T-helper 2 cell treated with Interferon-gamma antibody and Interleukin-4, amounts not matched to agents 5 μg/mL and 100 μg/mL, for 36 hours (primary cell): Measurements from ENCODE around the gene ATP8A1.

Experiments
- DNase-seq: peaks from one replicate; pipeline ENCODE4 v3.0.0; 2021; ENCODE audit warnings: low spot score
- H3K27ac Mint-ChIP-seq: one replicate; pipeline ENCODE4 v1.8.0; 2021; ENCODE audit warnings: mild to moderate bottlenecking, mixed read lengths
- H3K27me3 Mint-ChIP-seq: one replicate; pipeline ENCODE4 v1.8.0; 2021; ENCODE audit warnings: low read depth, mixed read lengths
- H3K36me3 Mint-ChIP-seq: one replicate; pipeline ENCODE4 v1.8.0; 2021; ENCODE audit warnings: low read depth, mixed read lengths
- H3K4me1 Mint-ChIP-seq: one replicate; pipeline ENCODE4 v1.8.0; 2021; ENCODE audit warnings: low read depth, mixed read lengths
- H3K4me3 Mint-ChIP-seq: one replicate; pipeline ENCODE4 v1.8.0; 2022; ENCODE audit warnings: mild to moderate bottlenecking, moderate library complexity, mixed read lengths
- H3K9me3 Mint-ChIP-seq: one replicate; pipeline ENCODE4 v1.8.0; 2021; ENCODE audit warnings: mixed read lengths

Gene ATP8A1

DNA sequence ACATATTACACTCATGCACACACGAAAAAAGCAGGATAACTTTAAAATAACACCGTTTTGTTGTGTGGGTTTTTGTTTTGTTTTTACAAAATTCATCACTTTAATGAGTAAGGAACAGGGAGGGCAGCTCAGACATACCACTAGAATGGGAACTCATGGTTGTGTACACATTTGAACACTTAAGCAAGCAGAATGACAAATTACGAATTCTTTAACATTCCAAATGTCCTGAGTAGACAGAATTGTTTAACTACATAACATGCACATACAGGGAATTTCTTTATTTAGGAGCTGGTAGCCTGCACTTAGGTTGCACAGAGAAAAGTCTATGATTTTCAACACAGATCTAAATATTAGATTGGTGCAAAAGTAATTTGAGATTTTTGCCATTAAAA lies 96.4 kb downstream of the ATP8A1 start:
- Mint-ChIP-seq H3K4me1 (no peaks in the 10 kb centered on the region), H3K27ac (no peak overlapping the region), H3K27me3 (no peaks in the 10 kb centered on the region), H3K36me3 (peaks cover 5% of the 10 kb centered on the region), H3K4me3 (no peak overlapping the region), H3K9me3 (no peaks in the 10 kb centered on the region)
- DNase-seq = no peak

DNA sequence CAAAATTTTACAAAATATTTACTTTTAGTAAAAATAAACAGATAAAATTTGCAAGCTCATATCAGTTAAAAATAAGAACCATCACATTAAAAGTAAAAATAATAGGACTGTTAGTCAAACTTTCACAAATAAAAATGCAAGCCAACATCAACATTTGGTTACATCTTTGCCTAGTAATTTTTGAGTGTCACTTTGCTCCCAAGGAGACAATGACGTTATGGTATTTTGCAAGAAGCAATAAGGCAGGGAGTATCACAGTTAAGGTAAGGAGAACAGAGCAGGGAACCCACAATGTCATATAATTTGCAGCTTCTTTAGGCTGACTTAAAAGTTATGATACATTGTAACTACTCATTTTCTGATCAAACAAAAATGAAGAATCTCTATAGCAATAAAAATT lies 98.7 kb downstream of the ATP8A1 start:
- H3K27me3 Mint-ChIP-seq = no peaks in the 10 kb centered on the region
- no peak for DNase-seq
- H3K36me3 Mint-ChIP-seq = peaks cover 4% of the 10 kb centered on the region
- H3K27ac Mint-ChIP-seq = no peak overlapping the region
- H3K4me3 Mint-ChIP-seq = no peak overlapping the region
- H3K4me1 Mint-ChIP-seq = no peaks in the 10 kb centered on the region
- H3K9me3 Mint-ChIP-seq = no peaks in the 10 kb centered on the region

- H3K4me1 Mint-ChIP-seq = no peaks in the 10 kb centered on the region
- no peak overlapping the region for H3K4me3 Mint-ChIP-seq
- no peaks in the 10 kb centered on the region for H3K27me3 Mint-ChIP-seq
- peaks cover 2% of the 10 kb centered on the region for H3K36me3 Mint-ChIP-seq
- no peaks in the 10 kb centered on the region for H3K9me3 Mint-ChIP-seq
- no peak overlapping the region for H3K27ac Mint-ChIP-seq
- no peak for DNase-seq
Measured at GRCh38 chr4:42555828-42556227, 101.1 kb downstream of the ATP8A1 start.

GRCh38 chr4:42554072-42554471 lies 102.8 kb downstream of the ATP8A1 start:
- H3K27me3 Mint-ChIP-seq = no peaks in the 10 kb centered on the region
- H3K4me3 Mint-ChIP-seq = no peak overlapping the region
- H3K36me3 Mint-ChIP-seq = peaks cover 5% of the 10 kb centered on the region
- H3K4me1 Mint-ChIP-seq = no peaks in the 10 kb centered on the region
- no peak for DNase-seq
- no peaks in the 10 kb centered on the region for H3K9me3 Mint-ChIP-seq
- no peak overlapping the region for H3K27ac Mint-ChIP-seq

DNA sequence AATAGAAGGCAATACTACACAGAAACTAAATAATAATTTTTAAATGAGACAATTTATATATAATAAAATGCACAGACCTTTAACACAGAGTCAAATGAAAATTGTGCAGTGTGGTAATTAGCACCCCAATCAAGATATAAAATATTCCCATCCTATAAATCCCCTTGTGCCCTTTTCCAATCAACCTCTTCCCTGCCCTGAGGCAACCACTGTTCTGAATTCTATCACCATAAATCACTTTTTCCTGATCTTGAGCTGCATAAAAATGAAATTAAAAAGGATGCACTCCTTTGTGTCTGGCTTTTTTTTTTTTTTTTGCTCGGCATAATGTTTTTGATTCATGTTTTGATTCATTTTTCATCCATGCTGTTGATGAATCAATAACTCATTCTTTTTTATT lies 107.0 kb downstream of the ATP8A1 start:
- H3K36me3 Mint-ChIP-seq = peaks cover 5% of the 10 kb centered on the region
- no peak for DNase-seq
- H3K4me1 Mint-ChIP-seq = no peaks in the 10 kb centered on the region
- H3K27ac Mint-ChIP-seq = no peak overlapping the region
- H3K4me3 Mint-ChIP-seq = no peak overlapping the region
- no peaks in the 10 kb centered on the region for H3K9me3 Mint-ChIP-seq
- no peaks in the 10 kb centered on the region for H3K27me3 Mint-ChIP-seq

DNA sequence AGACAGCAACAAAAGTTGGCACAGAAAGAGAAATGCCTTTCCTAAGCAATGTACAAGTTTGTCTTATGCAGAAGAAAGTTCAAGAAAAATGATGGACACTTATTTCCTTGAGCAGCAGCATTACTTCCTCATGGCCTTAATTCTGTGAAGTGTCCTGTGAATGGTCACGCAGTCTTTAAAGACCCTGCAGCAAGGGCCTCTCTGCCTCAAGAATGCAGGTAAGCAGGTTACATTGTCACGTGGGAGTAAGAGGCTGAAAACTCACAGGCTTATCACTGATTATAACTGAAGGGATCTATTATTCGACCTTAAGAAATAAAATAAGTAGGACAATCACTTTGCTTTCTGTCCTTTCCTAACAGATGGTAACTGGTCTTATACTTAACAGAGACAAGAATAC lies 109.1 kb downstream of the ATP8A1 start:
- H3K27ac Mint-ChIP-seq = no peak overlapping the region
- no peak for DNase-seq
- H3K9me3 Mint-ChIP-seq = no peaks in the 10 kb centered on the region
- H3K36me3 Mint-ChIP-seq = peaks cover 6% of the 10 kb centered on the region
- no peak overlapping the region for H3K4me3 Mint-ChIP-seq
- no peaks in the 10 kb centered on the region for H3K4me1 Mint-ChIP-seq
- H3K27me3 Mint-ChIP-seq = no peaks in the 10 kb centered on the region

GRCh38 chr4:42543762-42544161 lies 113.1 kb downstream of the ATP8A1 start:
- Mint-ChIP-seq H3K36me3 (peaks cover 15% of the 10 kb centered on the region), H3K4me1 (no peaks in the 10 kb centered on the region), H3K27ac (no peak overlapping the region), H3K9me3 (no peaks in the 10 kb centered on the region), H3K27me3 (no peaks in the 10 kb centered on the region), H3K4me3 (no peak overlapping the region)
- no peak for DNase-seq

DNA sequence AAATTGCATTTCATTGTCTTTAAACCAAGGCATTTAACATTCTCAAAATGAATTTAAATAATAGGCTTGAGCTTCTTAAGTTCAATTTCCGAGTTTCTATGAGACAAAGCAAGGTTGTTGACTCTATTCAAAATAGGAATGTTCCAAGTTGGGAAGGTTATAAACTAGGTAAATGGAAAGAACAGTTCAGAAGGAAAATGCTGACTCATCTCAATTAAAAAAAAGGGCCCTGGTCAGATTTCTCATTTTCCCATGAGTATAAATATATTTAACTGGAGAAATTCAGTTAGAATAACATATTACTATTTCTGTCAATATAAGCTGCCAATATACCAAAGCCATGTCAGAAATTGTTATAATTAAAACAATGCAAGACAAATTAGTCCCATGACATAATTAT lies 113.8 kb downstream of the ATP8A1 start:
- Mint-ChIP-seq H3K27ac (no peak overlapping the region), H3K36me3 (peaks cover 20% of the 10 kb centered on the region), H3K4me3 (no peak overlapping the region), H3K27me3 (no peaks in the 10 kb centered on the region), H3K4me1 (no peaks in the 10 kb centered on the region), H3K9me3 (no peaks in the 10 kb centered on the region)
- DNase-seq = no peak

DNA sequence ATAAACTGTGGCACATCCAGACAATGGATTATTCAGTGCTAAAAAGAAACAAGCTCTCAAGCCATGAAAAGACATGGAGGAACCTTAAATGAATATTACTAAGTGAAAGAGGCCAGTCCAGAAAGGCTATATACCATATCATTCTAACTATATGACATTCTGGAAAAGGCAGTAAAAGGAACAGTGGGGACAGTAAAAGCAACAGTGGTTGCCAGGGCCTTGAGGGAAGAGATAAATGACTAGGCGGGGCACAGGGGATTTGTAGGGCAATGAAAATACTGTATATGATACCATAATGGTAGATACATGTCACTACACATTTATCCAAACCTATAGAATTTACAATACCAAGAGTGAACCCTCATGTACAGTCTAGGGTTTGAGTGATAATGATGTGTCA lies 115.3 kb downstream of the ATP8A1 start:
- Mint-ChIP-seq H3K9me3 (no peaks in the 10 kb centered on the region), H3K4me3 (no peak overlapping the region), H3K27me3 (no peaks in the 10 kb centered on the region), H3K4me1 (peaks cover 3% of the 10 kb centered on the region), H3K27ac (no peak overlapping the region), H3K36me3 (peaks cover 23% of the 10 kb centered on the region)
- DNase-seq = no peak

DNA sequence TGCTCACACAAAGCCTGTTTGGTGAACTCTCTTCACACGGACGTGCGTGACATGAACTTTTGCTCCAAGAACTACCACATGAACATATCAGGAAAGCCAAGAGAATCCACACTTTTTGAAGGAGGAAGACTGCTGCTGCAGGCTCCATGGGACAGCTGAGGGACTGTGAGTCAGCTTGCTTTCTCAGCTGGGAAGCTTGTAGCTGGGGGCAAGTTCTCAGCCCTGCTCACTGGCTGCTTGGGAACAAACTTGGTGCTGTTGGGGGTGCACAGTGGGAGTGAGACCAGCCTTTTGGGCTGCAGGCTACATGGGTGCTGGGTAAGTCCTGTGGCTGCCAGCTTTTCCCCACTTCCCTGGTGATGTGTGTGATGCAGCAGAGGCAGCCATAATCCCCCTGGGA lies 123.9 kb downstream of the ATP8A1 start:
- Mint-ChIP-seq H3K27ac (no peak overlapping the region), H3K27me3 (no peaks in the 10 kb centered on the region), H3K4me3 (no peak overlapping the region), H3K4me1 (peaks cover 3% of the 10 kb centered on the region), H3K36me3 (peaks cover 17% of the 10 kb centered on the region), H3K9me3 (no peaks in the 10 kb centered on the region)
- DNase-seq = no peak

GRCh38 chr4:42531341-42532030 lies 125.4 kb downstream of the ATP8A1 start:
- no peaks in the 10 kb centered on the region for H3K27me3 Mint-ChIP-seq
- DNase-seq = no peak
- H3K4me1 Mint-ChIP-seq = no peaks in the 10 kb centered on the region
- H3K4me3 Mint-ChIP-seq = no peak overlapping the region
- H3K9me3 Mint-ChIP-seq = no peaks in the 10 kb centered on the region
- no peak overlapping the region for H3K27ac Mint-ChIP-seq
- peaks cover 13% of the 10 kb centered on the region for H3K36me3 Mint-ChIP-seq

- Mint-ChIP-seq H3K4me3 (no peak overlapping the region), H3K27me3 (no peaks in the 10 kb centered on the region), H3K27ac (no peak overlapping the region), H3K4me1 (no peaks in the 10 kb centered on the region), H3K9me3 (no peaks in the 10 kb centered on the region), H3K36me3 (peaks cover 4% of the 10 kb centered on the region)
- DNase-seq = no peak
Measured at GRCh38 chr4:42523066-42523718, 133.7 kb downstream of the ATP8A1 start.

DNA sequence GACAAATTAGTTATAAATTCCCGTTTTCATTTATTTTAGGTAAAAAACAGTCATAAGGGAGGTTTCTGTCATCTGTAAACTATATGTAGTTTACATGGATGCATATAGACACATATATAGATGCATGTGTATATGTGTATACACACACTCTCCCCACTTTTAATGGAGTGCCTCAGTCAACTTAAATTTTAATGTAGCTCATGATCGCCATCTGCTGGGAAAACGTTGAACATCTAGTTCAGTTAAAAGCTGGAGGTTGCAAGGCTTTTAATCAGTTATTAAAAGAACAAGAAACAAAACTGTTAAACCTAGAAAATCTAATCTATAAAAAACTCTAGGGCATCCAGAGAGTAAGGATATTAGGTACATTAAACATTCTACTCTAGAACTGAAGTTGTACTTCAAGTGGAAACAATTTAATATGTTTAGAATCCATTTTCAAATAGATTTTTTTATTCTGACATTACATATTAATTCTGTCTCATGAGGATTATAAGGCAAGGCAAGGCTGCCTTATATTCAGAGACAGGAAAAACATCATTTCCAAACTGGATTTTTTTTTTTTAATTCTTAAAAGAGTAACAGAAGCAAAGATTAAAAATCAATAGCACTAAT lies 137.0 kb downstream of the ATP8A1 start:
- peak; percentile 15 for DNase-seq
- no peaks in the 10 kb centered on the region for H3K4me1 Mint-ChIP-seq
- H3K4me3 Mint-ChIP-seq = no peak overlapping the region
- H3K36me3 Mint-ChIP-seq = peaks cover 3% of the 10 kb centered on the region
- no peaks in the 10 kb centered on the region for H3K27me3 Mint-ChIP-seq
- H3K9me3 Mint-ChIP-seq = no peaks in the 10 kb centered on the region
- no peak overlapping the region for H3K27ac Mint-ChIP-seq

GRCh38 chr4:42515156-42515884 lies 141.6 kb downstream of the ATP8A1 start:
- DNase-seq = no peak
- Mint-ChIP-seq H3K9me3 (no peaks in the 10 kb centered on the region), H3K36me3 (peaks cover 2% of the 10 kb centered on the region), H3K4me3 (no peak overlapping the region), H3K27ac (no peak overlapping the region), H3K4me1 (no peaks in the 10 kb centered on the region), H3K27me3 (no peaks in the 10 kb centered on the region)
